NCI-H2196 (cell line): ENCODE measurements around the gene PLEKHA4.
"Not testable (repeated sequence)": the region's sequence is repeated elsewhere in the genome, so short reads cannot be mapped to it uniquely, and the experiment has no call there.

ENCODE experiments used
- DNase-seq: peaks from one replicate; lab custom pipeline; 2025; ENCODE audit not compliant: unreplicated experiment; lab: John Stamatoyannopoulos, UW

The PLEKHA4 gene

GRCh38 chr19:48802623-48803022 is 65.8 kb downstream of the PLEKHA4 start:
- DNase-seq, result no peak

DNA sequence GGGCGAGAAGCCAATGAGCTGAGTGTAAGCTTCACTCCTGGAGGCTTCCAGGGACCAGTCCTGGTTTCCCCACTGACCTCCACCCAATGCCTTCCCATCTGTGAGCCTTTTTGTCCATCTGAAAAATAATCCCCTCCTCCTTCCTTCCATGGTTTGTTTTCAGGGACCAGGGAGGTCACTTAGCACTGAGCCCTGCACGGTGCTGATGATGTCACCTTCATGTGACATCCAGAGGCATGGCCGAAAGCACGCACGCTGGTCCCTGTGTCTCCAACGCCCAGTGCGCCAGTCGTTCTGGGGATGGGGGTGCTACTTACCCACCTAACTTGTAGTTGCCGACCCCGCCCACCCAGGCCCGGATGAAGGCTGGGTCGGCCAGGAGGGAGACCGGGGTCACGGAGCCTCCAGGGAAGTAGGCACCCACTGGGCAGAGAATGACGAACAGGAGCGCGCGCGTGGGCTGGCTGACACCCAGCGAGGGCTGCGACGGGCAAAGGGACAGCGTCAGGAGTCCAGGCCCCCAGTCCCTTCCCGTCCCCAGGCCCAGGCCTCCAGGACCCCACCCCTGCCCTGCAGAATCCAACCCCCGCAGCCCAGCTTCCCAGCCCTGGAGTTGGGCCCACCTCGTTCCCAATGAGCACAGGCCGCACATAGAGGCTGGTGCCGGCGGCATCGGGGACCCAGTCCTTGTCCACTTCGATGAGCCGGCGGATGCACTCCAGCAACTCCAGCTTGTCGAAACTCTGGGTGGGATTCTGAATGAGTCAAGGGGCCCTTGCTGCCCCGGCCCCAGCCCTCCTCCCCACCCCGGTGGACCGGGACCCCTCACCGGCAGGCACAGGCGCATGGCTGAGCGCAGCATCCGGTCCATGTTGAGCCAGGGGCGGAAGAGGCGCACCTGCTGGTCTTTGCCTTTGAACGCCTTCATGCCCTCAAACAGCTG is 68.8 kb downstream of the PLEKHA4 start:
- no peak for DNase-seq

GRCh38 chr19:48798937-48799336 is 69.5 kb downstream of the PLEKHA4 start:
- no peak for DNase-seq

DNA sequence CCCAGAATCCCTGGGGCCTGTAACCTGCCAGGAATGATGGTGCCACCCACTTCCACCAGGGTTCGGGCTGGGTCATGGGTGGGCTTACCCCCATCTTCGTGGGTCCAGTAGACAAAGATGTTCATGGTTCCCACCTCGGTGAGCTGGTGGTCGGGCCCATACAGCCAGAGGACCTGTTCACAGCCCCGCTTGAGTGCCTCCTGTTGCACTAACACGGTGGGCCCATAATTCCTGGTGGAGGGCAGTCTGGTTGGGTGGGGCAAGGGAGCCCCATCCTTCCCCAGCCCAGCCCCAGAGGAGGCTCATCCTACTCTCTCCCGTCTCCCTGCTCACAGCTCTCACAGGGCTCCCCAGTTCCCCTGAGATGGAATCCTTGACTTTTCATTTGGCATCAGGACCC is 71.3 kb downstream of the PLEKHA4 start:
- no peak for DNase-seq

DNA sequence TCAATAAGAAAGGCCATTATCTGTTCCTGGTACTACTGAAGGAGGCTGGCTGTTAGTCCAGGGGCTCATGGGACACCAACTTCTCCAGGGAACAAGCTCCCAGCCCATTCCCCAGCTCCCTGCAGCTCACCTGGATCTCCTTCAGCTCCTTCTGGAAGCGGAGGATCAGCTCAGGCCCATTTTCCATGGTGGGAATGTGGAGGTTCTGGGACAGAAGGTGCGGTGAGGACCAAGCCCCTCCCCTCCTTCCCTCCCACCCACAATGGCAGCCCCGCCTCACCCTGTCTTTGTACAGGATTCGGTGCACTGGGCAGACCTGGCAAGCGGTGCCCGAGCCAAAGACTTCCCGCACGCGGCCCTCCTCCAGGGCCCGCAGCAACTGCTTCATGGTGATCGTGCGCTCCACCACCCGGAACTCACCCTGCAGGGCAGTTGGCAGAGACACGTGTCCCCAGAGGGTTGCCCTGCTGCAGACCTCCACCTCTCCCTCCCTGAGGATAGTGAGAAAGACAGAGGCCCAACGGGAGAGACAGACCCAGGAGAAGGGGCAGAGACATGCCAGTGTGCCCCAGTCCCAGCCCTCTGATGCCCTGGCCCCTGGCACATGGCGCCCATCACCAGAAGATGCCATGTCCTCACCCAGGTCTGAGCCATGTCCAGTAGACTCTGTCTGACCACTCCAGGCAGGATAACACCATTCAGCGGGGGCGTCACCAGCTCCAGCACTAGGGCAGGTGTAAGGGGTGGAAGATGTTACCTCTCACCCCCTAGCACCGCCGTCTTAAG is 71.9 kb downstream of the PLEKHA4 start:
- no peak for DNase-seq

GRCh38 chr19:48795685-48796070 is 72.7 kb downstream of the PLEKHA4 start:
- no peak for DNase-seq

DNA sequence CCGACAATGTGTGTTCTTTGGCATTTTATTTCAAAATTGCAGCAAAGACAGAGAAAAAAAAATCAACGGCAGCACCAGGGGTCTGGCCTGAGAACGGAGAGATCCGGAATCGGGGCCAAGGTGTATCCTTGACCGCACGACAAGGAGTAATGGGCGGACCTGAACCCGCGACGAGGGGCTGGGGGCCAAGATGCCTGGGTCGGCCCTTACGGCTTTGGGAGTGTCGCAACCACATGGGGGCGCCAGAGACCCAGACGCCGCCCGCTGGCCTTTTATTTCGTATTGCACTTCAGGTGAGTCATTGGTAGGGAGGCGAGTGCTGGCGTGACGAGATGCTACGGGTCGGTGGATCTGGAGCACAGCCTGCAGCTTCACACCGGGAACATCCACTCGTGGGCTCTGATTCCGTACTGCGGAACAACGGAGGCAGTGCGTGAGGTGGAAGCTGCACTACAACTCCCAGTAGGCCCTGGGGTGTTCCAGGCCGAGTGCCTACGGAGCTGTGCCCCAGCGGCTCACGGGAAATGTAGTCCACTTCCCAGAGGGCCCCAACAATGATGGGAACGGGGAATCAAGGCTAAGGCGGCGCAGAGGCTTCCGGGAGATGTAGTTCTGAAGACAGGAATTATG is 73.2 kb downstream of the PLEKHA4 start:
- DNase-seq, result peak; percentile 94

GRCh38 chr19:48794291-48794690 is 74.1 kb downstream of the PLEKHA4 start:
- no peak for DNase-seq

GRCh38 chr19:48793271-48793670 is 75.1 kb downstream of the PLEKHA4 start:
- no peak for DNase-seq

GRCh38 chr19:48787331-48787730 is 81.1 kb downstream of the PLEKHA4 start:
- DNase-seq, result not testable (repeated sequence)
